NOMO-1 (cell line): Measurements from ENCODE around the gene CFAP74.
"Not testable (repeated sequence)": the region's sequence is repeated elsewhere in the genome, so short reads cannot be mapped to it uniquely, and the experiment has no call there.

Source experiments
- DNase-seq, 2 experiments: peaks; one replicate each; lab custom pipeline; 2025; ENCODE audit not compliant: unreplicated experiment in 2 of 2; lab: John Stamatoyannopoulos, UW

CFAP74 gene

GRCh38 chr1:1954831-1955441 is 48.6 kb downstream of the CFAP74 start:
- DNase-seq, result no peak

GRCh38 chr1:1954015-1954414 is 49.6 kb downstream of the CFAP74 start:
- no peak for DNase-seq

GRCh38 chr1:1950940-1951339 is 52.6 kb downstream of the CFAP74 start:
- DNase-seq, result no peak

- DNase-seq, result no peak
Measured at GRCh38 chr1:1948783-1949182, 54.8 kb downstream of the CFAP74 start.

GRCh38 chr1:1947493-1947892 is 56.1 kb downstream of the CFAP74 start:
- no peak for DNase-seq

GRCh38 chr1:1946540-1946939 is 57.0 kb downstream of the CFAP74 start:
- no peak for DNase-seq

GRCh38 chr1:1945782-1946393 is 57.7 kb downstream of the CFAP74 start:
- DNase-seq, result no peak

GRCh38 chr1:1943834-1944570 is 59.6 kb downstream of the CFAP74 start:
- peak; percentile 24 to 27 for DNase-seq

GRCh38 chr1:1942753-1943656 is 60.6 kb downstream of the CFAP74 start:
- DNase-seq, result no peak

- DNase-seq, result no peak
Measured at GRCh38 chr1:1941868-1942752, 61.5 kb downstream of the CFAP74 start.

GRCh38 chr1:1941211-1941841 is 62.3 kb downstream of the CFAP74 start:
- DNase-seq, result no peak

- DNase-seq, result no peak
Measured at GRCh38 chr1:1940123-1940425, 63.5 kb downstream of the CFAP74 start.

GRCh38 chr1:1939296-1940122 is 64.1 kb downstream of the CFAP74 start:
- DNase-seq, result no peak

- DNase-seq, result no peak
Measured at GRCh38 chr1:1938613-1939295, 64.8 kb downstream of the CFAP74 start.

GRCh38 chr1:1938276-1938573 is 65.4 kb downstream of the CFAP74 start:
- no peak for DNase-seq

- DNase-seq, result no peak
Measured at GRCh38 chr1:1937549-1938275, 65.9 kb downstream of the CFAP74 start.

GRCh38 chr1:1937061-1937460 is 66.5 kb downstream of the CFAP74 start:
- no peak for DNase-seq

- not testable (repeated sequence) for DNase-seq
Measured at GRCh38 chr1:1934848-1935247, 68.7 kb downstream of the CFAP74 start.
